Activated CD4-positive, alpha-beta T cell treated with anti-CD3 and anti-CD28 coated beads, Interleukin-2, amount 50 U/mL, for 1 hour (primary cell): ENCODE results near the gene MPDU1.
"Not testable (repeated sequence)": the region's sequence is repeated elsewhere in the genome, so short reads cannot be mapped to it uniquely, and the experiment has no call there.

Experiments
- DNase-seq: peaks from one replicate; pipeline ENCODE4 v3.0.0-alpha.2; 2020

MPDU1 gene

DNA sequence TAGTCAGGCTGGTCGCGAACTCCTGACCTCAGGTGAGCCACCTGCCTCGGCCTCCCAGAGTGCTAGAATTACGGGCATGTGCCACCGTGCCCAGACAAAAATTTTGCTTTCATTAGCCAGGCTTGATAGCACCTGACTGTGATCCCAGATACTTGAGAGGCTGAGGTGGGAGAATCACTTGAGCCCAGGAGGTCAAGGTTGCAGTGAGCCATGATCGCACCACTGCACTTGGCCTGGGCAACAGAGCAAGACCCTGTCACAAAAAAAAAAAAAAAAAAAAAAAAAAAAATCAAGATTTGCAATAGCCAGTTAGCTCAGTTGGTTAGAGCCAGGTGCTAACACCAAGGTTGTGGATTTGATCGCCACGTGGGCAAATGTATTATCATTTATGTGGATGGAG is 37.2 kb downstream of the MPDU1 start:
- DNase-seq = no peak

DNA sequence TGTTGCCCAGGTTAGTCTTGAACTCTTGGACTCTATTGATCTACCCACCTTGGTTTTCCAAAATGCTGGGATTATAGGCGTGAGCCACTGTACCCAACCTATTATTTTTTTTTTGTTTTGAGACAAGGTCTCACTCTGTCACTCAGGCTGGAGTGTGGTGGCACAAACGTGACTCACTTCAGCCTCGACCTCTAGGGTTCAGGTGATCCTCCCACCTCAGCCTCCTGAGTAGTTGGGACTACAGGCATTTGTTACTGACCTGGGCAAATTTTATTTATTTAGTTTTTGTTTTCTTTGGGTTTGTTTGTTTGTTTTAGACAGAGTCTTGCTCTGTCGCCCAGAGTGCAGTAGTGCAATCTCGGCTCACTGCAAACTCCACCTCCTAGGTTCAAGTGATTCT is 40.0 kb downstream of the MPDU1 start:
- no peak for DNase-seq

DNA sequence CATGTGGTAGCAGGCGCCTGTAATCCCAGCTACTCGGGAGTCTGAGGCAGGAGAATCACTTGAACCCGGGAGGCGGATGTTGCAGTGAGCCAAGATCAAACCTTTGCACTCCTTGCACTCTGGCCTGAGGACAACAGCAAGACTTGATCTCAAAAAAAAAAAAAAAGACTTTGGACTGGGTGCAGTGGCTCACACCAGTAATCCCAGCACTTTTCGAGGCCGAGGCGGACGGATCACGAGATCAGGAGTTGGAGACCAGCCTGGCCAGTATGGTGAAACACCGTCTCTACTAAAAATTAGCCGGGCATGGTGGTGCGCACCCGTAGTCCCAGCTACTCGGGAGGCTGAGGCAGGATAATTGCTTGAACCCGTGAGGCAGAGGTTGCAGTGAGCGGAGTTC is 42.1 kb downstream of the MPDU1 start:
- DNase-seq = not testable (repeated sequence)

DNA sequence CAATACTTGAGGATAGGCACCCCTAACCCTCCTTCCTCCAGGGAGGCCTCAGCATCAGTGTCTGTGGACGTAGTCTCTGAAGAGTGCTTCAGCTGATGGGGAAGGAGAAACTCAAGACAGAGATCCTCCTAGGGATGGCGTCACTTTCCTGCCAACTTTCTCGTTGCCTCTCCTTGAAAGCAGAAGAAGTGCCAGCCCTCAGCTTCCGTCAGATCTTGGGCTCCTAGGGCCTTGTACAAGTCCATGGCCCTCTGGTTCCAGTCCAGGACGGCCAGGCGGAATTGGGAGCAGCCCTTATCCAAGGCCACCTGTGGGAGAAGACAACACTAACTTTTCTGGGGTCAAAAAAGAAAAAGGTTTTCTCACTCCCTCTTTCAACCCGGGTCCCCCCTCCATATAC is 42.7 kb downstream of the MPDU1 start:
- no peak for DNase-seq

DNA sequence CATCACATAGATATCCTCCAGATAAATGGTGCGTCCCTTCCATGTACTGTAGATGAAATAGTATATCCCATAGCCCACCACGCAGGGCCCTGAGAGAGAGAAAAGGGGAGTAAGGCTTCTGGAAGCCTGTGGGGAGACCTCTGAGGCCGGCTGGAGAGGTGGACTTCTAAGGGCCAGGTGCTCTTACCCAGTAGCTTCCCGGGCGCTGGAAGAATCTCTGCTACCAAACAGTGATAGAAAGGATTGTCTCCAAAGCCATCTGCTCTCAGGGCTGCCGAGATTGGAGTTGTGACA is 43.3 kb downstream of the MPDU1 start:
- DNase-seq = no peak

DNA sequence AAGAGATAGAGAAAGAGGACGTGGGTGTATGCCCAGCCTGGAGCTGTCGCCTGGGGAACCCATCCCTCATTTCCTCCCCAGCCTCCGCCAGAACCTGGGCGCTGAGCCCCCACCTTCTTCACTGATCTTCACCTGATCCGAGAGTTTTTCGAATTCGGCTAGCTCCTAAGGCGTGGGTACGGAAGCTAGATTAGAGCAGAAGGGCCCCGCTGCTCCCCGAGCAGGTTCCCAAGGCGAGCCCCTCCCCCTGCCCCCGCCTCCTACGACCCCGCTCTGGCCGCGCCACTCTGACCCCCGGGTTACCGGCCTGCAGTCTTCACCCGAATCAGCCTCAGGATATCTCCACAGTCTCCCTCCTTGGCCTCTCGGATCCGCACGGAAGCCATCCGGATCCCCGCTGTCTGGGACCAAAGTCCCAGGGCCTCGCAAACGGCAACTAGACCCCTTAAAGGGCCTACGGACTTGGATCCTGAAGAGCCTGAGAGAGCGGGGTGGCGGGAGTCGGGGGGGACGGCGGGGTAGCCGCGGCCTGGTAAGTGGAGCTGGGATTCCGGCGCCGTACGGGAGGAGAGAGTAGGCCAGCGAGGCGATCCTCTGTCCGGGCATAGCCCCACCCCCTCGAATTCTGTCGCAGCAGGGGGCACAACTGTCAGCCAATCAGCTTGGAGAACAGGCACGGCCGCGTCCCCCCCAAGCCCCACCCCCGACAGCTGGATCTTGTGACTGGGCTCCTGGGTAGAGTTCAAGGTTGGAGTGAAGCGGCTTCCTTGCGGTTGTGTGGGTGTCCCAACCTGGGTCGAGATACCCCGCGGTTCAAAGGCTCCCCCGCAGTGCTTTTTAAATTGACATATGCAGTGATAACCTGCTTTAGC is 43.8 kb downstream of the MPDU1 start, which contains the start of gene SAT2:
Gene SAT2 (minus strand): TSS at position 572 of the 872 bp plus-strand sequence. CDS start 186 bp downstream, at position 386.
- DNase-seq = peak; percentile 79

- DNase-seq = no peak
Measured at GRCh38 chr17:7629939-7630571, 46.4 kb downstream of the MPDU1 start, which contains the start of gene SHBG. SHBG (plus strand) TSS chr17:7630135; CDS start chr17:7630173, 38 bp downstream.

- no peak for DNase-seq
Measured at GRCh38 chr17:7631398-7632380, 48.0 kb downstream of the MPDU1 start.

- DNase-seq = peak; percentile 12
Measured at GRCh38 chr17:7632492-7632894, 48.8 kb downstream of the MPDU1 start.

GRCh38 chr17:7633093-7633492 is 49.4 kb downstream of the MPDU1 start:
- DNase-seq = no peak

GRCh38 chr17:7634384-7634783 is 50.7 kb downstream of the MPDU1 start:
- DNase-seq = no peak

DNA sequence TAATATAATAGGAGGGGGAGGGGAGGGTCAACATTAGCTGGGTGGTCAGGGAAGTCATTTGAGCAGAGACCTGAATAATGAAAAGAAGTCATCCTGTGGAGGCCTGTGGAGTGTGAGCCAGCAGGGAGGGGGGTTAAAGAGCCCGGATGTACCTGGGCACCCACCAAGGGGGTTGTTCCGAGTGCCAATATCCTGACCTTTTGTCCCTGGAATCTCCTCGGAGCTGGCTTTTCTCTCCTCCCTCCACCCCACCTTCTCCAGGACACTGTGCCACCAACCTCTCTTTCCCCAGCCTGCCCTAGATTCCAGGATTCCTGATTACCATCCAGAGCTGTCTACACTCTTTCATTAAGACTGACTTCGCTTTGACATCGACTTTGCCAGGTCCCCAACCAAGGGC is 52.5 kb downstream of the MPDU1 start:
- no peak for DNase-seq
